Glutamatergic neuron (in vitro differentiated cells): ENCODE data around the gene MKS1. TPM values are rescaled to one million over a fixed set of nuclear protein-coding genes. Genes with fewer than 3 reads are reported as not detected.

Source experiments
- DNase-seq: peaks from one replicate; pipeline ENCODE4 v3.0.0; 2022
- H3K27ac Mint-ChIP-seq: one replicate; pipeline ENCODE4 v1.8.0; 2020; ENCODE audit warnings: mild to moderate bottlenecking, mixed read lengths, inconsistent platforms; ENCODE audit not compliant: unreplicated experiment
- H3K27me3 Mint-ChIP-seq: one replicate; pipeline ENCODE4 v1.8.0; 2020; ENCODE audit warnings: mild to moderate bottlenecking, moderate library complexity, mixed read lengths, inconsistent platforms; ENCODE audit not compliant: unreplicated experiment
- H3K36me3 Mint-ChIP-seq: one replicate; pipeline ENCODE4 v1.8.0; 2020; ENCODE audit warnings: mild to moderate bottlenecking, mixed read lengths, inconsistent platforms; ENCODE audit not compliant: unreplicated experiment
- H3K4me1 Mint-ChIP-seq: one replicate; pipeline ENCODE4 v1.8.0; 2020; ENCODE audit warnings: mild to moderate bottlenecking, low read depth, mixed read lengths, inconsistent platforms; ENCODE audit not compliant: unreplicated experiment
- H3K4me3 Mint-ChIP-seq: one replicate; pipeline ENCODE4 v1.8.0; 2020; ENCODE audit warnings: mild to moderate bottlenecking, mixed read lengths, inconsistent platforms; ENCODE audit not compliant: unreplicated experiment
- H3K9me3 Mint-ChIP-seq: one replicate; pipeline ENCODE4 v1.8.0; 2020; ENCODE audit warnings: mild to moderate bottlenecking, moderate library complexity, mixed read lengths, inconsistent platforms; ENCODE audit not compliant: unreplicated experiment
- CTCF ChIP-seq: fragments of 200-600 bp; sonication (generic); IDR thresholded peaks from one replicate; pipeline ENCODE4 v1.5.0; 2021; ENCODE audit not compliant: partially characterized antibody, unreplicated experiment
- total RNA-seq: library from RNA; stranded (reverse); fragmentation: NEBNext Ultra II Directional; extraction: Animal tissue kit (Norgen Biotek cat#: 25700); gene quantifications from one replicate; pipeline ENCODE4 v1.2.1, GENCODE V29; 2021; ENCODE audit not compliant: unreplicated experiment

Gene MKS1
- total RNA-seq, 1 donor from 2014 or later: 41.8 TPM

DNA sequence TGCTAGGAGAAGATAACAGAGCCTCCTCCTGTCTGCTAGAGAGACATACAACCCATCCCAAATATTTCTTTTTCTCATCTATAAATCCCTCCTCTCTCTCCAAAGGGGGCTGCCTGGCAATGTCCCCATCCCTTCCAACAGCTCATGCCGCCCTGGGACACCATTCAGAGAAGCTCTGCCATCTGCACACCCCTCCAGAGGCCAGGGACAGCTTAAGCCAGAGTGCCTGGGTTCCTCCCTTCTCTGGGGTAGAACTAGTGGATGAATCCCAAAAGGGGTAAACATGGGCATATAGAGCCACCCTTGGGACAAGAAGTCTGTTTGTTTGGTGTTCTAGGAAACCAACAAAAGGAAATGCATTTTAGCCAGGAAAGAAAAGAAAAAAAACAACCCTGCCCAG lies 16.8 kb upstream of the MKS1 start:
- DNase-seq: no peak
- peaks cover 1% of the 10 kb centered on the region for H3K36me3 Mint-ChIP-seq
- no peak overlapping the region for H3K4me3 Mint-ChIP-seq
- H3K9me3 Mint-ChIP-seq: no peaks in the 10 kb centered on the region
- peaks cover 14% of the 10 kb centered on the region for H3K4me1 Mint-ChIP-seq
- no peak overlapping the region for H3K27ac Mint-ChIP-seq
- no peak for TF ChIP-seq CTCF
- H3K27me3 Mint-ChIP-seq: peaks cover 1% of the 10 kb centered on the region

- Mint-ChIP-seq H3K4me1 (peaks cover 14% of the 10 kb centered on the region), H3K36me3 (peaks cover 4% of the 10 kb centered on the region), H3K9me3 (no peaks in the 10 kb centered on the region), H3K27me3 (peaks cover 1% of the 10 kb centered on the region), H3K4me3 (no peak overlapping the region), H3K27ac (no peak overlapping the region)
- no peak for TF ChIP-seq CTCF
- no peak for DNase-seq
Observed at GRCh38 chr17:58234512-58234911, 15.5 kb upstream of the MKS1 start.

DNA sequence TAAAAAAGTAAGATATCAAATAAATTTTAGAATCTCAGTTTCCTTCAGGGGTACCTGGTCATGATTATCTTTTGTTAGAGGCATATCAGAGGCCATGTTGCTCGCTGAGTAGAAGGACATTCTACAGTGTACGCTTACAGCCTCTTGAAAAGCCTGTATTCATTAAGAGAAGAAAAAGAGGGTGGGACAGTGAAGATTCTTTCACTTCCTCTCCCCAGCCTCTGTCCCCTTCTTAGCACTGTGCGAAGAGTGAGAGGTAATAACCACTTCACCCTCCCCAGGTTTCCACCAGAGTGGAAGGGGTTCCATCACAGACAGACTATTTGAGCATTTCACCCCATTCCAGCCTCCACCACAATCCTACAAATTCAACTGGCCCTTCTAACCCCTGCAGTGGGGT lies 14.5 kb upstream of the MKS1 start:
- Mint-ChIP-seq H3K4me1 (peaks cover 14% of the 10 kb centered on the region), H3K36me3 (peaks cover 4% of the 10 kb centered on the region), H3K9me3 (peaks cover 3% of the 10 kb centered on the region), H3K27ac (no peak overlapping the region), H3K27me3 (peaks cover 1% of the 10 kb centered on the region), H3K4me3 (no peak overlapping the region)
- DNase-seq: no peak
- no peak for TF ChIP-seq CTCF

- no peak for TF ChIP-seq CTCF
- Mint-ChIP-seq H3K4me3 (no peak overlapping the region), H3K27ac (peak overlapping the region; percentile 33), H3K36me3 (peaks cover 4% of the 10 kb centered on the region), H3K9me3 (peaks cover 3% of the 10 kb centered on the region), H3K4me1 (peaks cover 14% of the 10 kb centered on the region), H3K27me3 (peaks cover 1% of the 10 kb centered on the region)
- DNase-seq: no peak
Observed at GRCh38 chr17:58232707-58233156, 13.7 kb upstream of the MKS1 start.

- peaks cover 4% of the 10 kb centered on the region for H3K36me3 Mint-ChIP-seq
- peaks cover 3% of the 10 kb centered on the region for H3K9me3 Mint-ChIP-seq
- no peak for TF ChIP-seq CTCF
- H3K27me3 Mint-ChIP-seq: peaks cover 1% of the 10 kb centered on the region
- H3K4me3 Mint-ChIP-seq: peak overlapping the region; percentile 18
- H3K4me1 Mint-ChIP-seq: peaks cover 14% of the 10 kb centered on the region
- H3K27ac Mint-ChIP-seq: no peak overlapping the region
- DNase-seq: no peak
Observed at GRCh38 chr17:58231641-58232040, 12.6 kb upstream of the MKS1 start.
